CD4-positive, alpha-beta T cell treated with Interleukin-21 for 1 hour (primary cell): Measurements from ENCODE around the gene PBOV1.

Experiments used
- DNase-seq: peaks from one replicate; pipeline ENCODE4 v3.0.0-alpha.2; 2020

Gene PBOV1

DNA sequence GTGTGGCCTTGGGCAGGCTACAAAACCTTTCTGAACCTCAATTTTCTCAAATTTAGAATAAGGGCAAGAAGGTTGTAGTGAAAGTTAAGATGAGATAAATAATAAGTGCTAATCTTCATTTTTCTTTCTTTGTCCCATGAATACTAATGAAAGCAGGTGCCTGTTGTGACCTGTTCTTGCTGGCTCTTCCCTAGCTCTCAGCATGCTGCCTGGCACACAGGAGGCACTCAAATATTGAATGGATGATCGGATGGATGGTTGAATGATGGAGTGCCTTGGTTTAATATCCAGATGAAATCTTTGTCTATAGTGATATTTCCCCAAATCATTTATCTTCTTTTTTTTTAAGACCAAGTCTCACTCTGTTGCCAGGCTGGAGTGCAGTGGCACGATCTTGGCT lies 15.0 kb downstream of the PBOV1 start:
- DNase-seq, result no peak

DNA sequence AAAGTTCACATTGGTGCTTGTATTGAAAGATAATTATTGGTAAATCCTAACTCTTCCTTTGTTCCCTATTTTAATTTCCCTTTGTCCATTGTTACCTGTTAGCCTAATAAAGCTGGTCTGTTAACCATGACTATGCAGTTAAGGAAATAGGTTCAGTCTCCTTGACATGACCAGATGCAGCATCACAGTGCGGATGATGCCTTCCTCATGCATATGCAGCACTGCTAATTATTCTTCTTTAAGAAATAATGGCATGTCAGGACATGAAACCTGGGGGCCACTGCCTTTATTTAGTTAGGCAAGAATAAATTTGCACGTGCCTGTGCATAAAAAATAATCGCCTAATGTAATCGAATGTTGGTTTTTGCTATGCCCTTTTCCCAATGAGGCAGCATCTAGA lies 16.5 kb downstream of the PBOV1 start:
- no peak for DNase-seq

DNA sequence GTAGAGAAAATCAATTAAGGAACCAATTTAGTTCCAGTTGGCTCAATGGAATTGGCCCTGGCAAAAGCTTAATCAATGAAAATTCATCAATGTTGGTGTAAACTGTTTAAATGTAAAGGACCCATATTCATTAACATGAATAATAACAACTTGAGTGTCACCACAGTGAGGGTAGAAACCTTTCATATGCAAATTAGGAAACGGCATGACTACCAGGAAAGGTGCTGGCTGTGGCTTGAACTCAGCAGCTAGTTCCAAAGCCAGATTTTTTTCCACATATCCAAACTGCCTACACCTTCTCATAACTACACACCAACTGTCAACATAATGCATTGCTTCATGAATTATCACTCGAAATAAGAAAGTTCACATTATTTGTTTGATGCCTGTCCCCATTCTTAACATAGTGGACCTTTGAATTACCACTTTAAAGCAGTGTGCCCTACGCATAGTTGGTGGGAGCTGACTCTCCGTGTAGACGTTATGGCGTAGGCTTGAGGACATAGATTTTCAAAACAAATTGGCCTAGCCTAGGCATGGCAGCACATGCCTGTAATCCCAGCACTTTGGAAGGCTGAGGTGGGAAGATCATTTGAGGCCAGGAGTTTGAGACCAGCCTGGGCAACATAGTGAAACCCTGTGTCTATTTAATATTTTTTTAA lies 19.7 kb downstream of the PBOV1 start:
- no peak for DNase-seq

DNA sequence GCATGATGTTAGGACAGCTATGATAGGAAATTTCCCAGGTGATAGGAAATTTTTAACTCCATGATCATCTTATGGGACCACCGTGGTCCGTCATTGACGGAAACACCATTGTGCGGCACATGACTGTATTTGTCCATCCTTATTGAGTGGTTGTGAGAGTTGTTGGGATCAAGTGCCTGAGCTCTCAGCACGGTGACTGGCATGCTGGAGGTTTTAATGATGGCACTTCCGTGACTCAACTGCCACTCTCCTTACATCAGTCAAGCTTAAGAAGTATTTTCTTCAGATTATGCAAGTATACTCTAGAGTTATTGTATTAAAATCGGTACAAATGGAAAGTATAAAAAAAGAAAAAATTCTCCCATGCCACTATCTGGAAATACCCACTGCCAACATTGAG lies 20.7 kb downstream of the PBOV1 start:
- DNase-seq, result no peak

DNA sequence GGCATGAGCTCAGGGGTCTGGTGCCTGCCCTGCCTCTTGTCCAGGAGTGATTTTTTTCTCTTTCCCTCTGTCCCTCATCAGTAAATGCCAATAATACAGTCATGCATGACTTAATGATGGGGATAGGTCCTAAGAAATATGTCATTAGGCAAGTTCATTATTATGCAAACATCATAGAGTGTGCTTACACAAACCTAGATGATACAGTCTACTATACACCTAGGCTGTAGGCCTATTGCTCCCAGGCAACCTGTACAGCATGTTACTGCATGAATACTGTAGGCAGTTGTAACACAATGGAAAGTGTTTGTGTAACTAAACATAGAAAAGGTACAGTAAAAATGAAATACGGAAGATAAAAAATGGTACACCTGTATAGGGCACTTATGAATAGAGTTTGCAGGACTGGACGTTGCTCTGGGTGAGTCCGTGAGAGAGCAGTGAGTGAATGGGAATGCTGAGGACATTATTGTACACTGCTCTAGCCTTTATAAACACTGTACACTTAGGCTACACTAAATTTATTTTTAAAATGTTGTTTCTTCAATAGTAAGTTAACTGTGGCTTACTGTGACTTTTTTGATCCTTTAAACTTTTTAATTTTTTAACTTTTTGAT lies 22.1 kb downstream of the PBOV1 start:
- no peak for DNase-seq

DNA sequence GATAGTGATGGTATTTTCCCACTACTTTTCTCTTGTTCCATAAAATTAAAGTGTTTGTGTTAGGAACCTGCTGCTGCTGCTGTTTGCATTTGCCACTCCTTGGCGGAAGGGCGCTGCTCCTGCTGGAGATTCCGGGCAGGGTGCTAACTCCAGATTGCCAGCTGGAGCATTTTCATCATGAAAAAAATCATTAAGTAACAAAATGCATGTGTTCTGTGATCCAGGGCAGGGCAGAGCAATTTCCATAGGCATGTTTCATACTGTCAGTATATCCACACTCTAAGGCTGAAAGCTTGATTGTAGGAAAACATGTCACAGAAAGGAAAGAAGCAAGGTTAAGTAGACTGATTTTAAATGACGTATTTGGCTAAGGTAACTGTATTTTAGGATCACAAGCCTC lies 24.0 kb downstream of the PBOV1 start:
- DNase-seq, result no peak

DNA sequence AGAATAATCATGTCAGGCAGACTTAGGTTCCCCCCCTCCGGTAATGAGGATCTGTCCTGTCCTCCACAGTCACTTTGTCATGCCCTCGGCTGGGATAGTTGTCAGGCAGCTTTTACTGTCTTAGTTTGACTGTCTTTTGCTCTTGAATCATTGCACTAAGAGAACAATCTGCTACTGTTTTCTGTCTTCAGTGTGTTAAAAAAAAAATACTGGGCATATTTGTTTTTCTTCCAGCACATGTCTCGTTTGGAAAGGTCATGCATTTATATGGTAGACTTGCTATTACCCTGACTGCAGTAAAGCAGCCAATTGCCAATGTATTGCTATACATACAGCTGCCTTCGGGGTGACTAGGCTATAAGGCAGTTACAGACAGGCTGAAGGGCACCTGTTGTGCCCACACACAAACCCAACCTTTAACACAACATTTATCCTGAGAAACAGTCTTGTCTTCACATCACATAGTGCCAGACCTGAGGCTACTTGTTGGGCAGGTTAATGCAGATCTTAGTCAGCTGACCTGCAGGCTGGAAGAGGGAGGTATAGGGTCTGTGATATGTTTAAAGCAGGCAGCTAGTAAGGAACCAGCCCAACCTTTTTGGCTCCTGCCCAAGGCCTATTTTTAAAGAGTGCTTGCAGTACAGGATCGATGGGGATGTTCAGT lies 29.9 kb downstream of the PBOV1 start:
- DNase-seq, result no peak

DNA sequence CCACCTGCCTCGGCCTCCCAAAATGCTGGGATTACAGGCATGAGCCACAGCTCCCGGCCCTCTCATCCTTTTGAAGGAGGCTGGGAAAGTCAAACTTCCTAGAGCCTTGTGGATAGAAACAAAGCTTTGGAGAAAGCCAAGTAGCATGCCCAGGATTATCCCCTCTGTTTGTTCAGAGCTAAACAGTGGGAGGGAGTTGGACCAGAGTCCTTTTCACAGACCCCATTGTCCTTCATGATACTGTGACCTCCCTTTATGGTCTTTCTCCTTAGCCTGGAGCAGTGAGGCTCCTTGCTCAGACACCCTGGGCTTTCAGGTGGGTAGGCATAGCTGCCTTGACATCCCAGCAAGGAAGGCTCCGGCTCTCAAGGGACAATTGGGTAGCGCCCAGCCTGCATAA lies 31.1 kb downstream of the PBOV1 start:
- no peak for DNase-seq

DNA sequence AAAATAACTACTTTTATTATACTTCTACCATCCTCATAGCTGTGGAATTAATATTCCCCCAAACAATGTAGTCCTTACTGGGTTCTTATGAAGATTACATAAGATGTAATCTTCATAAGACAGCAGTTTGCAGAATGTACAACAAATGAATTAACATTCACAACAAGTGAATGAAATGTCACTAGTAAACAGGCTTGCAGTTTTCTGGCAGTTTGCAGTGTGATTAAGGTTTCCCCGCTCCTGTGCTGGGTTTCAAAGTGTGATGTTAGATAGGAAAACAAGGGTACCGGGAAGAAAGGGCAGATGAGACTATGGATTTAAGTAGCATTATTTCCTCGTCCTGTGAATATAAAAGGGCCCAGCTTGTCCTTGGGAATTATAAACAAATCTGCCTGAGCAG lies 34.1 kb downstream of the PBOV1 start:
- no peak for DNase-seq

DNA sequence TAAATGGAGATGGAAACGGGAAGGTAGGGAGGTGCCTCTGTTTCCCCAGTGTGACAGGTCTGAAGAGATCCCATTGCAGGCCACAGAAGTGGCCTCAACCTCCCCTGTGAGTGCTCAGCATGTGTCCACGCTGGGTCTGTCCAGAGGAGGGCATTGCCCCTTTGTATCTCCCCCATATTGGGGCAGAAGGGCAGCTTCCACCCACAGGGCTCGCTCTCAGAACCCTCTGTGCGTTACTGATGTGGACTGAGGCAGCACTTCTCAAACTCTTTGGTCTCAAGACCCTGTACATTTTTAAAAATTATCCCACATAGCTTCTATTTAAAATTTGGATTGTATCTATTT lies 34.5 kb downstream of the PBOV1 start:
- DNase-seq, result no peak

DNA sequence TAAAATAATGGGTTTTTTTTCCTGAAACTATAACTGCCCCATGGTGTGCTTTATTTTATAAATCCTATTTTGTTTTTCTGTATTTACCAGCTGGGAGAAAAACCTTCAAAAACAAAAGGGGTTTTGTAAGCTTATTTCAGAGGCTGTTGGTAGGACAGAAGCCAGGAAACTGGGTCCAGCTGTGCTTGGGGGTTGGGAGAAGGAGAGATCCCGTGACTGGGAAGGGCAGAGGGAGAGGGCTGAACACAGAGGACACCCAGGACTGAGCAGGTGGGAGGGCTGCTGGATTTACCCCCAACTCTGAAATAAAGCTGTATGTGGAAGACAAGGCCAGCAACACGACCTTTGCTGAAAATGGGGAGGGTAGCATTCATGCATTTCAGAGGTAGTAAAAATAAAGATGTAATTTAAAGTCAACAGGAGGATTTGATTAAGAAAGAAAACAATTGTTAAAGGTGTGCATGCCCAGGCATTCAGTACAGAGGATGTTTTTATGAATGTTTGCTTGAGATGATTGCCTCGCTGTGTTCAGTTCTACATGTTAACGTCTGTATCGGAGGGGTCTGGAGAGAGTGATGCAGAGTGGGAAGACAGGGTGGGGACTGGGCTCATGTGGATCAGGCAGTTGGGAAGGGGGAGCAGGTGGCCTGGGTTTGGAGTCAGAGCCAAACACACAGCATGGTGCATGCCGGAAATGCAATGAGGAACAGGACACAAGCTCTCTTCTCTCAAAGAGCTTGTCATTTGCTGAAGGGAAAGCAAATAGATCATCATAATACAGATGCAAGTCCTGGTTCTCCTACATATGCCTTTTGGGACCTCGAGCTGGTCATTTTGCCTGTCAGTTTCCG lies 35.1 kb downstream of the PBOV1 start:
- DNase-seq, result no peak

DNA sequence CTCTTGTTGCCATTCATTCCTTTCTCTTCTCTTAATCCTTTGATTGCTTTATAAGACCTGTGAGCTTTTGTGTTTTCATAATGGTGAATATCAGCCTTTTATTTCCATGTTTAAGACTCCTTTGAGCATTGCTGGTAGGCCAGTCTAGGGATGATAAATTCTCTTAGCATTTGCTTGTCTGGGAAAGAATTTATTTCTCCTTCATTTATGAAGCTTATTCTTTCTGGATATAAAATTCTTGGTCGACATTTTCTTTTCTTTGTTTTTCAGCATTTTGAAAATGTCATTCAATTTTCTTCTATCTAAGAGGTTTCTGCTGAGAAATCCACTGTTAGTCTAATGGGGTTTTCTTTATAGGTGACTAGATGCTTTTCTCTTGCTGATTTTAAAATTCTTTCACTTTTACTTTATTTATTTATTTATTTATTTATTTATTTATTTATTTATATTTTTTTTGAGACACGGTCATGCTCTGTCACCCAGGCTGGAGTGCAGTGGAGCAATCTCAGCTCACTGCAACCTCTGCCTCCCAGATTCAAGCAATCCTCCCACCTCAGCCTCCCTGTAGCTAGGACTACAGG lies 41.5 kb downstream of the PBOV1 start:
- DNase-seq, result no peak

DNA sequence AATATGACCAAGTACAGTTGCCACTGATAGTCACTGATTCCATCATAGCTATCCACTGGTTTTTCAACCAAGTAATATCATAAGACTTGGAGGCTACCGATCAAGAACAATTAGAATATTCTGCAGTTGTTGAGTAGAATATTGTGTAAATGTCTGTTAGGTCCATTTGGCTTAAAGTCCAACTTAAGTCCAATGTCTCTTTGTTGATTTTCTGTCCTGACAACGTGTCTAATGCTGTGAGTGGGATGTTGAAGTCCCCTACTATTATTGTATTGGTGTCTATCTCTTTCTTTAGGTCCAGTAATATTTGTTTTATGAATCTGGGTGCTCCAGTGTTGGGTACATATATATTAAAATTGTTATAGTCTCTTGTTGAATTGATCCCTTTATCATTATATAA lies 42.7 kb downstream of the PBOV1 start:
- no peak for DNase-seq
